HG03066 (cell line): ENCODE measurements around the gene DACT2.

Experiments used
- ATAC-seq: cut with Tn5 transposase; IDR thresholded peaks from one replicate; pipeline ENCODE4 v1.9.1; 2021; ENCODE audit warnings: low read depth; ENCODE audit not compliant: unreplicated experiment

Gene DACT2

DNA sequence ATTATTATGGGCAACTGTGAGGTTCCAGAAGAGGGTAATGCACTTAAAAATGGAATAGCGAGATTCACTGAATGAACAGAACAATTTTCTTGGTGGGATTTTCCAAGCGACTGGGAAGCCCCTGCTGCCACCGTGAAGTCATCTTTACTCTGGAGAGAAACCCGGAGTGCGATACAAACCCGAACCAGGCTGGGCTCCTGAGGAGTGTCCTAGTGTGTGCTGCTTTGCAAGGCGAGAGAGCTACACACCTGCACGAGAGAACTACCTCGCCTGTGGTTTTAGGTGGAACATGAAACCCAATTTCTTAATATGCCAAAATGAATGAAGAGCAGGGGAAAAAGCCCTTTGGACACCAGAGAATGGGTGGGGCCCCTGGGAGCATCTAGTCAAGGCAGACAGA is 33.5 kb upstream of the DACT2 start:
- no peak for ATAC-seq

DNA sequence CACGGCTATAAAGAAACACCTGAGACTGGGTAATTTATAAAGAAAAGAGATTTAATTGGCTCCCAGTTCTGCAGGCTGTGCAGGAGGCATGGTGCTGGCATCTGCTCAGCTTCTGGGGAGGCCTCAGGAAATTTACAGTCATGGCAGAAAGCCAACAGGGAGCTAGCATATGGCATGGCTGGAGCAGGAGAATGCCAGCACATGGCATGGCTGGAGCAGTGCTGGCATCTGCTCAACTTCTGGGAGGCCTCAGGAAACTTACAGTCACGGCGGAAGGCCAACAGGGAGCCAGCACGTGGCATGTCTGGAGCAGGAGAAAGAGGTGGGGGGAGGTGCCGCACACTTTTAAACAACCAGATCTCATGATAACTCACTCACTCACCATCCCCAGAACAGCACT is 32.5 kb upstream of the DACT2 start:
- no peak for ATAC-seq

DNA sequence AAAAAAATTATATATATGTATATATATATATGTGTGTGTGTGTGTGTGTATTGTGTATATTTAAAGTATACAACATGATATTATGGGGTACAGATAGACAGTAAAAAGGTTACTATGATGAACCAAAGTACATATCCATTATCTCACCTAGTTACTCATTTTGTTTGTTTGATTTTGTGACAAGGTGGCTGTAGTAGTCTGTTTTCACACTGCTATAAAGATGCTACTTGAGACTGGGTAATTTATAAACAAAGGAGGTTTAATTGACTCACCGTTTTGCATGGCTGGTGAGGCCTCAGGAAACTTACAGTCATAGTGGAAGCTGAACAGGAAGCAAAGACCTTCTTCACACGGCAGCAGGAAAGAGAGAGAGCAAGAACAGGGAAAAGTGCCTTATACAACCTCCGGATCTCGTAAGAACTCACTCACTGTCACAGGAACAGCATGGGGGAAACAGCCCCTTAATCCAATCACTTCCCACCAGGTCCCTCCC is 30.2 kb upstream of the DACT2 start:
- ATAC-seq, result no peak

DNA sequence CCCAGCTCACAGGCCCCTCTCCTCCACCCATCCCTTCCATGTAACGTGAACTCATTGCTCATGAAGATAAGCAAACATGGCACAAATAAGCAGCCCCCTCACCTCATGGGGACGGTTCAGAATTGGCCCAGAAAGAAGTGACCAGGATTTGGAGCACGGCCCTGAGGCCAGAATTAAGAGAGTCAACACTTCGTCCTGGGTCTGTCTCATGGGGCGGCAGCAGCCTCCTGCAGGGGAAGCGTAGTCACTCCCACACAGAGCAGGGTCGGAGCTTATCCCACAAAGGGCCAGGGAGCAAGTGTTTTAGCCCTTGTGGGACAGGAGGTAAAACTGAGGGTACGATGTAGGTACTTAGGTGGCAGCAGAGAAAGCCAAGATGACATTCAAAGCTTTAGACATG is 28.6 kb upstream of the DACT2 start:
- ATAC-seq, result no peak

DNA sequence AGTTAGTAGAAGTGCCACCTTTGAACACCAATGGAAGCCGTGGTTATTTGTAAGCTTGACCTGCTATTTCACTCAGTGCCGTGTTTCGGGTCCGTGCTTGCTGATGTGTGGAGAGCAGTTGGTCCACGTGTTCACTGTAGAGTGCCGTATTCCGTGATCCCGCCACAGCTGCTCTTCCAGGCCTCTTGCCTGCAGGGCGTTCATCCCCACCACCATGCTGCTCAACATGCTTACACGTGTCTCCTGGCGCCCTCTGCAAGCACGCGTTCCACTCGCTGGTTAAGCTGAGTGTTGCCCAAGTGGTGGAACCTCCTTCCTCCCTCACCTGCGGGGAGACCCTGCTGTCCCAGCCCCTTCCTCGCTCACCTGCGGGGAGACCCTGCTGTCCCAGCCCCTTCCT is 28.0 kb upstream of the DACT2 start:
- ATAC-seq, result no peak

DNA sequence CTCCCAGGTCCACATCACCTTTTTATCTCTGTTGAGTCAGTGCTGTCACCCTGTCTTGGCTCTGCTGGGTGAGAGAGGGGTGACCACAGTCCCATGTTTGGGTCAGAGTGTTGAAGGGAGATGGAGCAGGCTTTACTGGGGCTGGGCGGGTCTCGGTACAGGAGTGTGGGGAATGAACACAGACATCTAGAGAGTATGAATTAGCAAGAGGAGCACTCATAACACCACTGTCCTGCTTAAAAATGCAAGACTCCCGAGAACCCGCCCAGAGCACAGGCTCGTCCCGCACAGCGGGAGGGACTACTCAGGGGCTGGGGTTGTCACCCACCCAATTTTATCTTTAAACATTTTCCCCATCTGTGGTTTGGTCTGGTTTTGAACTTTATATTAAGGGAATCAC is 27.5 kb upstream of the DACT2 start:
- no peak for ATAC-seq

DNA sequence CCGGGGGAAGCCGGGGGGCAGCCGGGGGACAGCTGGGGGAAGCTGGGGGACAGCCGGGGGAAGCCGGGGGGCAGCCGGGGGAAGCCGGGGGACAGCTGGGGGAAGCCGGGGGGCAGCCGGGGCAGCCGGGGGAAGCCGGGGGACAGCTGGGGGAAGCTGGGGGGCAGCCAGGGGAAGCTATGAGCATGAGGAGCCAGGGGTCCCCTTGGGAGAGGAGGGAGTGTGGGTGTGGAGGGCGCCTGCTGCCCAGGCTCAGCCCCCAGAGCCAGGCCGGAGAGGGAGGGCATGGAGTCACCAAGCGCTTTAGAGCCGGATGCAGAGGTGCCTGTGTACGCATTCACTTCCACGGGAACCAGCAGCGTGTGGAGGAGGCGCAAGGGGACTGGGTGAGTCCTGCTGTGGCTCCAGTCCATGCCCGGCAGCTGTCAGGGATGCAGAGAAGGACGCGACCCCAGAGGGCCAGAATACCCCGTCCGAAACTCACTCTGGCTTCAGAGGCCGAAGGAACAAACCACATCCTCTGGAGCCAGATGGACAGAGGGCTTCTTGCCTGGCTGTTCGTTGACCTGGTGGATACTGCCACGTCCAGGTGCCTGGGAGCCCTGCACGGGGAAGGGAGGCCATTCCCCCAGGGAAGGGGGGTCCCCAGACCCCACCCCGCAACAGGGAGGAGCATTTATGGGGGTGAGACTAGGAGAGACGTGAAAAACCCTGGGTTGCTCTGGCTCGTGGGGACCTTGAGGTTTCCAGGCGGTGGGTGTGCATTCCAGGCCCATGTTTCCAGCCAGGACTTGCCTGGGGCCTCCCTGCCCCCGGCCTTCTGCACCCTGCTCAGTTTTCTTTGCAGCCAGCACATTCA is 26.5 kb upstream of the DACT2 start:
- ATAC-seq, result no peak

DNA sequence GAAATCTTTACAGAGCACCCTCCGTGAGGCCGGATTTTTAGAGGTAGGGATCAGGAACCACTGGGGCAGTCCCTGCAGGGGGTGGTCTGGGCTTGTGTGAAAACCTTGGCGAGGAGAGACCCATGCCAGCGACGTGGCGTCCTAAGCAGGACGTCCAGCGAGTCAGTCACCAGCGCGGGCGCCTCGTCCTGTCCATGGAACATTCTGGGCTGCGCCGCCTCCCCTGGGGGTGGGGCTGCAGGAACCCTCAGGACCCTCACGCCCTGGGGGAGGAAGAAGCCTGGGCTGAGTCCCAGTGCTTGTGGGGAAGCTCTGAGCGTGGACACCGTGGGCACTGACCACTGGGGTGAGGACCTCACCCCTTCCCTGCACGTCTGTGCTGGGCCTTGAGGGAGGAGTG is 25.7 kb upstream of the DACT2 start:
- no peak for ATAC-seq

DNA sequence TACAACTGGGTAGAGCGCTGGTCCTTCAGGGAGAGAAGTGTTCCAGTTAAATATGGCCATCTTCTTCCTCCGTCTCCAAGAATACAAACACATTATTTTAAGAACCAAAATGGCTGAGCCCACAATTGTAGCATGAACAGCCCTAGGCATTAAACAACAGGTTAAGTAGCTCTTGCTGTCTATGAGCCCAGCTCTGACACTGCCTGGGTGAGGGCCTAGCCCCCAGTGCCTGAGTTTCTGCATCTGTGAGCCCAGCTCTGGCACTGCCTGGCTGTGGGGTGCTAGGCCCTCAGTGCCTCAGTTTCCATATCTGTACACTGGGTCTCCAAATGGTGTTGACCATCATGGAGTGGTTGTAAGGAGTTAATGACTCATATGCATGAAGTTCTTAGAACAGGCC is 24.8 kb upstream of the DACT2 start:
- no peak for ATAC-seq

DNA sequence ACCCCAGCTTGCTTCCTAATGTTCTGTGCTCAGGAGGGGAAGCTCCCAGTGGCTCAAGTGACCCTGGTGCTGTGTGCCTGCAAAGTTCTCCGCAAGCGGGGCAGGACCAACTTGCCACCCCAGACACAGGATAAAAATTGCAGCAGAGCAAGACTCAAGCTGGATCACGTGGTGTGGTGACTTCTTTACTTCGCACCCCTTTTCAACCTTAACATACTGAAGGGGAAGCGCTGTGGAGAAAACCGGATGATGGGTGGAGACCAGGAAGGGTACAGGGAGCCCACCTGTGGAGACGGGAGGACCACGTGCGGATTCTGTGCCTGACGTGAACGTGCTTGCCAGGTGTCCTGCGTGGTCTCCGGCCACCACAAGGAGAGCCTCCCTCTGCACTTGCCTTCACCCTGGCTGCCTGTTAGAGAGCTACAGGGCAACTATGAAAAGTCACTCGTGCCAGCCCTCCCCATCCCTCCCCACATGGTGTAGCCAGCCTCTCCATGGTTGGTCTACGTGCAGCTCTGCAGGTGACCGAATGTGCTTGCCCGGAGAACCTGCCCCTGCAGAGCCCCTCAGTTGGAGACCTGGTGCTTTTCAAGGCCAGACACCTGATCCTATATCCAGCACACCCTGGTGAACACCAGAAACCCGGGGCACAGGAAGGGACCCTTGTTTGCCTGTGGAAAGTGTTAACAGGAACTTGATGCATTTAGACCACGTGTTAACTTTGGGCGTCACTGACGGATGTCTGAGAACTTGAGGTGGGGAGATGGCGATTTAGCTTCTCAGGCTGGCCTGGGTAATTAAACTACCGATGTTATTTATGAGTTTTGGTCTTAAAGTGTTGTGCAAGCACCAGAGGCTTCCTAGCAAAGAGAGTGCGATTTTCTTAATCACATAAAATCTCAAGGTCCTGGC is 23.9 kb upstream of the DACT2 start:
- ATAC-seq, result no peak

DNA sequence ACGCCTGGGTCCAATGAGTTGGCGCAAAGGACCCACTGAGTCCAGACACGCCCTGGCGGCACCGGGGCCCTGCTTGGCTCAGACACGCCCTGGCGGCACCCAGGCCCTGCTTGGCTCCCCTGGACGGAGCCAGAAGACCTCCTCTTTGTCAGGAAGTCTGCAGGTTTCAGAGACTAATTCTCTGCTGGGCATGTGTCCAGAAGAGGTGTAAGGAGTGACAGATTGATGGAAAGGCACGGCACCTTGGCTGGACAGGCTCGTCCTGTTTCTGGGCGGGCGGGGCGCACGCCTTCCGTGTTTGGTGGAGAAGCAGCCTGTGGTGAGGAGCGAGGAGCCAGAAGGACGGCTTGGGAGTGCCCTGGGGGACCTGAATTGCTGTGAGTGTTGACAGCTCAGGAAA is 23.1 kb upstream of the DACT2 start:
- no peak for ATAC-seq

DNA sequence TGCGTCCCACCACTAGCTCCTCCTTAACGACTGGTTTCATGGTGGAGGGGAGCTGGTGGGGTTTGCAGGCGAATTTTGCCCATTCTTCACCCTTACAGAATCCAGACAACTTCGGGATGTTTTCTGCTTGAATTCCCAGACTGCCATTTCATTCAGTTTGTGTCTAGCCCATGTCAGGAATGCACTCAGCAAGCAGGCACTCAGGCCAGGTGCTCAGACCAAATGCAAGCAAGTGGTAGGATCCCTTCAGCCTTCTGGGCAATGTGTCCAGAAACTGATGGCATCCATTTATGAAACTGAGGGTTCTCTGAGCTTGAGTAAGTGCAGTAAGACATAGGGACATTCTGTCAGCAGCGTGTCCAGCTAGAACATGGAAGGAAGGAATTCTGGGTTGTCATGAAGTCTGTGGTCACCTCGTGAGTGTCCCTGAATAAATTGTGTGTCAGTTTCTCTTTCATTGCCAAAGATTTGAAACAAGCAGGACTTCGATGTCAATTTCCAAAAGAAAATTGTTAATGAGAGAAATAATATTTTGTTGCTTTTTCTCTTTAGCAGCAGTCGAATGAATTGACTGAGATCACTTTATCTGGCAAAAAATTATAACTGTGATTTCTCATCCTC is 21.8 kb upstream of the DACT2 start:
- ATAC-seq, result no peak

DNA sequence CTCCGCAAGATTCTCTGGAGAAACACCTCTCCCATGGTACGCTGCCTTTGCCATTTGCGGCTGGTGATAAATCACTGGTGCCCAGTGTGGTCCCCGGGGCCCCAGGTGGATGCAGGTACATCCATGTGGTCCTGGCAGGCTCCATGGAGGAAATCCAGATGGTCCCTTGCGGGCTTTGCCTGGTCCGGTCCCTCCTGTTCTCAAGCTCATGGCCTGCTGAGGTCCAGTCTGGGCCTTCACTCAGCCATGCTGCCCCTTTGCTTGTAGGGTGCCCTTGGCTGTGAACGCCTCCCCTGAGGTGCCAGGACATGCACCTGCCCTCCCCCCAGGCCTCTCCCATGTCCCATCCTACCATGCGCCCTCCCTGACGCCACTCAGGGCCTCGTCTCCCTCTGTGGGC is 21.2 kb upstream of the DACT2 start:
- ATAC-seq, result no peak

DNA sequence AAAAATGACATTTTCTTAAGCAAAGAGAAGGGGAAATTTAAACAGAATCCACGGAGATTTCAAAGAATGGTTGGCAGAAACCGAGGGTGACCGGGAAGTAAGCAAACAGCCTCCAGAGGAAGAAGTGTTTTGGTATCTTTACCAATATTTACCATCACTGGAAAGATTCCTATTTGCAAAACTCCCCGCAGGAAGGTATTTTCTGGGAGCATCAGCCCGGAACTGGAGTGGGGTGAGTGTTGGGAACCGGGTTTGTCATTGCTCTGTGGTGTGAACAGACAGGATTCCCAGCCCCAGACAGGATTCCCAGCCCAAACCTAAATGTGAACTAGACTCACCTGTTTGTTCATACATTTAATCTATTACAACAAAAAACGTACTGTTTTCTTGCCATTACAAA is 19.2 kb upstream of the DACT2 start:
- ATAC-seq, result no peak

DNA sequence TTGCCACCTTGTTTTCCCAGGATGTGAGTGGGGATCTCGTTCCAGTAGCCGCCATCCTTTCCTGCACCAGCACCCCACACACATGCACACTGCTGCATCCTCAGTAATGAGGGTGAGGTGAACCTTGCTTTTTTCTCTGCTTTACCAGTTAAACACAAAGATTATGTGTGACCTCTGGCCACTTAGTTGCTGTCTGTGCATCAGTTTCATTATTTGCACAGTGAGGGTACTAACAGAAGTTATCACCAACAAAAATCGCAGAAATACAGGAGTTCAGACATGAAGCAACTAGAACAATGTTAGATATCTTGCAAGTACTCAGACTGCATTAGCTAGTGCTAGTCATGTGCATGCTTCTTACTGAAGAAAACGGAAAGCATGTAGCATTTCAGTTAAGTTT is 17.4 kb upstream of the DACT2 start:
- ATAC-seq, result no peak

DNA sequence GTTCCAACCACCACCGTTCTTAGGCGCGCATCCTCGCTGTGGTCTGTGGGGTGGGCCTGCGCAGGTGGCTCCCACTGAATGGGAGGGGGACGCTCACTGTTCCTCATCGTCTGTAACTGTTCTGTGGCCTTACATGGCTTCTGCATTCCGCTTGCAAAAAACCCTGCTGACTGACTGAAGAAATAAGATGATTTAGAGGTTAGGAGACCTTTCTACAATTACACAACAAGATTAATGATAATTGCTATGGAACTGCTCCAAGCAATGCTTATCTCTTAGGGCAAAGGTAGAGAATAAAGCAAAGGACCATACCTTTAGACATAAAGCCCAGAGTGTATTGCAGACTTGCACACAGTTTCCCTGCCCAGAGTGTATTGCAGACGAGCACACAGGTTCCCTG is 14.4 kb upstream of the DACT2 start:
- ATAC-seq, result no peak

DNA sequence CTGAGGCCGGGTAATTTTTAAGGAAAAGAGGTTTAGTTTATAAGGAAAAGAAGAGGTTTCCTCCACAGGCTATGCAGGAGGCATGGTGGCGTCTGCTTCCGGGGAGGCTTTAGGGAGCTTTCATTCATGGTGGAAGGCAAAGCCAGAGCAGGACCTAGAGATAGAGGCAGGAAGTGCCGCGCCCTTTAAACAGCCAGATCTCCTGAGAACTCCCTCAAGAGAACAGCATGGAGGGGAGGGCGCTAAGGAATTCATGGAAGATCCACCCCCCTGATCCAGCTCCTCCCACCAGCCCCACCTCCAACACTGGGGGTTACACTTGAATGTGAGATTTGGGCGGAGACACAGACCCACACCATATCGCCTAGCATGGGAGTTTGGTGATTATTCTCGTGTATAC is 13.9 kb upstream of the DACT2 start:
- ATAC-seq, result no peak

DNA sequence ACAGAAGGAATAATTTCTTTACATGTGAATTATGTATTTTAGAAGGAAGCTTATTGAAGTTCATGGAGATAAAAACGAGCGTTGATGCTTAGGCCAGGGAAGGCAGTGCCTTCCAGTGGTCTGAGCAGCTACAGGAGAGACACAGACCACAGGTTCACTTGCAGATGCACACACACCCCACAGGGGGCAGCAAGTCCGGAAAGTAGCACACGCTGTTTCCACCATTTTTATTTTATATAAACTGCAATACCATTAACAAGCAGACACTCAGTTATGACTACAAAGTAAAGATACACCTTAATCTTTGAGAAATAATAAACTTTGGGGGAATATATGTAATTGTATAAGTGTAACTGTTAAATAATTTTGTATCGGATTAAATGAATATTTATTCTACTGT is 13.5 kb upstream of the DACT2 start:
- ATAC-seq, result no peak

DNA sequence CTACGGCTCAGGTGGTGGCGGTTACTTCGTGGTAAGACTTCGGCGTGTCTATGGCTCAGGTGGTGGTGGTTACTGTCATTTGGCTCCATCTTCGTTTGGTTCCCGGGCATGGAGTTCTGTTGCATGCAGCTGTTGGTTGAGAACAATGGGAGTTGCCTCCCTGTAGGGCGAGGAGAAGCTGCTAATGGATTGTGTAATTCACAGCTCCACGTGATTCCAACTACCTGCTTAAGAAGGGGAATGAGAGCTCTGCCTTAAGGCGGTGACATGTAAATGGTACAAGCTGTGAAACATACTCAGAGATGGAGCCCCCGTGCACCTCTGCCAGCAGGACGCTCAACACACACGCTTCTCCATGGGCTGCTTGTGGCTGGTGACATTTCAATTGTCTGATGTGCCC is 12.4 kb upstream of the DACT2 start:
- no peak for ATAC-seq

DNA sequence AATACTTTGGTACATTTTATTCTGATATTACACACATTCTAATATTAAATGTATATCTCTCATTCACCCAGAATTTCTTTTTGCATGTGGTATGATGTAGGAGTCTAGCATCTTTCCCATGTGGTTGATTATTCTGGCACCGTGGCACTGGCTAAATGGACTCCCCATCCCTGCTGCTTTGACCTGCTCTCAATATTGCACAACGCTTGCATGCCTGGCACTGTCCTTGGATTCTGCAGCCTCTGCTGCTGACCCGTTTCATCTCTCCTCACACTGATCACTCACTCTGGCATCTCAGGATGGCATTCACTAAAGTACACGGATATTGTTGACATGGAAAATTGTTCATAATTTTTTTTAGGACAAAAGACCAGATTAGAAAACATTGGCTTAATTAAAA is 11.5 kb upstream of the DACT2 start:
- ATAC-seq, result no peak

DNA sequence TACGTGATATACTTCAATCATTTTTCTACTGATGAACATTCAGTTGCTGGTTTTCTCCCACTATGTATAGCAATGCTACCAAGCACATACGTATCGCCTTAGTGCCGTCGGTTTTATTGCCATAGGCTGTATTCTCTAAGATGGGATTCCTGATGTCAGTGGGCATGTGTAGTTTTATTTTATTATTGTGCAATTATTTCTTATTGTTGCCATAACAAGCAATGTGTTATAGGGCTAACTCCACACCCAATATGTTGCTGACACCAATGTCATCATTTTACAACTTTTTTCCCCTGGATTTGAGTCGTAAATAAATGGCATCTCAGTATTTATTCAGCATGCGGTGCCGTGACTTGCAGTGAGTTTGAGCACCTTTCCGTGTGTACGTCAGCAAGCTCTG is 10.8 kb upstream of the DACT2 start:
- no peak for ATAC-seq
